GM12878 (cell line): ENCODE data around the gene PTGIS. TPM values are rescaled to one million over a fixed set of nuclear protein-coding genes. Genes with fewer than 3 reads are reported as not detected.

Experiments
- ATAC-seq: fragments of 200-7000 bp; cut with Tn5 transposase; 3 replicates; pipeline ENCODE4 v1.9.1; 2020; ENCODE audit warnings: mild to moderate bottlenecking, moderate library complexity
- BruUV-seq: library from RNA; stranded (reverse); fragments of 400-500 nt; replicated peaks from 2 replicates; lab custom pipeline; 2021; lab: Mats Ljungman, UMichigan
- CTCF ChIA-PET: fragments of 300-600 bp; sonication (Branson Sonifier 250); formaldehyde crosslinking; extraction: SDS; loops from one replicate; lab custom pipeline; 2021; ENCODE audit warnings: inconsistent platforms; lab: Yijun Ruan, JAX
- POLR2A ChIA-PET: fragments of 350-600 bp; formaldehyde crosslinking; extraction: SDS; loops from one replicate; lab custom pipeline; 2021; ENCODE audit warnings: inconsistent platforms; lab: Charles Lee
- RAD21 ChIA-PET: fragments of 300-600 bp; sonication (Branson Sonifier 250); formaldehyde crosslinking; loops from one replicate; lab custom pipeline; 2023; ENCODE audit warnings: antibody characterized with exemption; ENCODE audit not compliant: unreplicated experiment; lab: Charles Lee
- SMC1A ChIA-PET: fragments of 300-600 bp; sonication (Branson Sonifier 250); formaldehyde crosslinking; loops from one replicate; lab custom pipeline; 2023; ENCODE audit not compliant: unreplicated experiment, uncharacterized antibody; lab: Charles Lee
- DNase-seq: peaks from one replicate; pipeline ENCODE4 v3.0.0-alpha.2; 2011; ENCODE audit warnings: low read depth, low spot score
- FAIRE-seq: peaks from 3 replicates; lab custom pipeline; 2011; peaks lifted over from hg19 to GRCh38; lab: Jason Lieb, UNC
- H2AFZ ChIP-seq: 2 replicates; pipeline ENCODE4 v1.6.0; 2011; ENCODE audit warnings: low read depth, low read length, control low read depth; ENCODE audit not compliant: control insufficient read depth
- H3K27ac ChIP-seq: 2 replicates; pipeline ENCODE4 v1.5.1; 2011; ENCODE audit warnings: control low read depth; ENCODE audit not compliant: control insufficient read depth, insufficient read depth
- H3K27me3 ChIP-seq, 2 experiments: replicated peaks in 1 of 2; 2 replicates each; pipeline versions ENCODE4 v1.6.0 to v1.6.1; 2011; ENCODE audit warnings: low read length in 1 of 2; ENCODE audit not compliant: control insufficient read depth in 2 of 2, insufficient read depth in 2 of 2
- H3K36me3 ChIP-seq, 2 experiments: 2 replicates each; pipeline ENCODE4 v1.5.1; 2011; ENCODE audit warnings: low read length in 1 of 2; ENCODE audit not compliant: control insufficient read depth in 2 of 2, insufficient read depth in 2 of 2
- H3K4me1 ChIP-seq: 2 replicates; pipeline ENCODE4 v1.6.1; 2011; ENCODE audit warnings: mild to moderate bottlenecking, low read length, moderate library complexity, mixed read lengths; ENCODE audit not compliant: control insufficient read depth, insufficient read depth
- H3K4me2 ChIP-seq: 2 replicates; pipeline ENCODE4 v1.6.0; 2011; ENCODE audit warnings: control low read depth; ENCODE audit not compliant: control insufficient read depth, insufficient read depth
- H3K4me3 ChIP-seq: fragments of 200-600 bp; sonication (generic); 2 replicates; pipeline ENCODE4 v1.5.1; 2016
- H3K79me2 ChIP-seq: 2 replicates; pipeline ENCODE4 v1.6.0; 2011; ENCODE audit warnings: low read length; ENCODE audit not compliant: control insufficient read depth, insufficient read depth
- H3K9ac ChIP-seq: 2 replicates; pipeline ENCODE4 v1.8.0; 2011; ENCODE audit warnings: low read length, control low read depth, mixed read lengths; ENCODE audit not compliant: control insufficient read depth, insufficient read depth
- H3K9me3 ChIP-seq: replicated peaks from 3 replicates; pipeline ENCODE4 v1.5.1; 2011; ENCODE audit warnings: mild to moderate bottlenecking, low read length; ENCODE audit not compliant: control insufficient read depth, insufficient read depth
- H4K20me1 ChIP-seq: 2 replicates; pipeline ENCODE4 v1.6.0; 2011; ENCODE audit not compliant: control insufficient read depth, insufficient read depth
- CEBPB ChIP-seq, 2 experiments: fragments of 150-350 bp in 1 of 2; IDR thresholded peaks; 2 replicates each; pipeline ENCODE4 v1.6.1; 2012 to 2014; ENCODE audit warnings: low read depth in 2 of 2, low read length in 2 of 2, borderline replicate concordance in 1 of 2, inconsistent platforms in 1 of 2
- MLLT1 ChIP-seq: fragments of 450-650 bp; IDR thresholded peaks from 2 replicates; pipeline ENCODE4 v1.6.1; 2016; ENCODE audit warnings: mild to moderate bottlenecking
- NFIC ChIP-seq: IDR thresholded peaks from 2 replicates; pipeline ENCODE4 v1.6.1; 2012; ENCODE audit warnings: low read depth, mild to moderate bottlenecking, inconsistent platforms, low read length, moderate library complexity
- PML ChIP-seq: IDR thresholded peaks from 2 replicates; pipeline ENCODE4 v1.6.1; 2012; ENCODE audit warnings: low read length, inconsistent platforms
- POLR2AphosphoS2 ChIP-seq: IDR thresholded peaks from 2 replicates; pipeline ENCODE4 v1.6.1; 2011; ENCODE audit warnings: low read depth, mild to moderate bottlenecking, low read length, improper control_type of control experiment, moderate library complexity
- POU2F2 ChIP-seq: IDR thresholded peaks from 3 replicates; pipeline ENCODE4 v1.6.1; 2011; ENCODE audit warnings: low read depth, mild to moderate bottlenecking, low read length, borderline replicate concordance
- RCOR1 ChIP-seq: conservative IDR thresholded peaks from 2 replicates; pipeline ENCODE4 v1.6.1; 2012; ENCODE audit warnings: low read depth, low read length, improper control_type of control experiment
- SREBF2 ChIP-seq: IDR thresholded peaks from 2 replicates; pipeline ENCODE4 v1.6.1; 2012; ENCODE audit warnings: mild to moderate bottlenecking, low read length
- ZBTB11 ChIP-seq: fragments of 450-650 bp; formaldehyde crosslinking; IDR thresholded peaks from 2 replicates; pipeline ENCODE4 v1.5.0; 2022; ENCODE audit warnings: mild to moderate bottlenecking, missing genetic modification characterization
- WGBS: methylation state at CpG from one replicate; pipeline ENCODE4 v1.1.6; 2016; ENCODE audit warnings: low lambda C conversion rate; ENCODE audit not compliant: insufficient replicate concordance, insufficient coverage; ENCODE audit errors: missing lambda C conversion rate; 5-methylcytosine and 5-hydroxymethylcytosine counted together
- in situ Hi-C: fragments of 300-500 bp; cut with MboI; formaldehyde crosslinking; loops from 9 replicates; pipeline ENCODE4 v1.14.3; 2018; ENCODE audit warnings: mixed read lengths
- intact Hi-C: fragments of 100-400 bp; cut with micrococcal nuclease; formaldehyde crosslinking; loops from one replicate; pipeline ENCODE4 v1.14.2; 2022; ENCODE audit not compliant: unreplicated experiment
- polyA plus RNA-seq, 11 experiments: library from polyadenylated mRNA; depleted of rRNA in 4 of 11; unstranded in 6 of 11; stranded (reverse) in 5 of 11; fragments of >200 nt; fragmentation: Nextera tagmentation in 4 of 11; fragmentation: Illumina TruSeq in 1 of 11; extraction: Ambion mirVana in 4 of 11; extraction: Trizol in 1 of 11; gene quantifications; 1 replicate in 1 of 11; 2 replicates in 10 of 11; pipeline versions ENCODE4 v1.2.1 to v1.2.3, GENCODE V29; 2011 to 2016; ENCODE audit warnings: inconsistent platforms in 2 of 11, missing spikeins in 2 of 11, low read depth in 1 of 11
- total RNA-seq, 4 experiments: library from RNA; depleted of rRNA in 3 of 4; stranded (reverse); fragments of >200 nt in 3 of 4; fragmentation: Illumina TruSeq in 1 of 4; extraction: Trizol in 1 of 4; gene quantifications; 2 replicates each; pipeline versions ENCODE4 v1.2.1 to v1.2.3, GENCODE V29; 2013 to 2021
- TF ChIP-seq, protein P1 (sequence below): fragments of 450-650 bp; IDR thresholded peaks from 2 replicates; pipeline ENCODE4 v1.6.1; 2017; ENCODE audit warnings: mild to moderate bottlenecking, low read depth, inconsistent platforms; ENCODE audit not compliant: poor library complexity, severe bottlenecking
- TF ChIP-seq, protein P2 (sequence below): IDR thresholded peaks from 2 replicates; pipeline ENCODE4 v1.6.1; 2012; ENCODE audit warnings: mild to moderate bottlenecking, low read depth, low read length

Gene PTGIS
- total and polyA plus RNA-seq, 10 of the 15 experiments (the other 5 are each of a cell fraction or from before 2014, with no cell fraction given), result 0.10 TPM; not detected in 9

DNA sequence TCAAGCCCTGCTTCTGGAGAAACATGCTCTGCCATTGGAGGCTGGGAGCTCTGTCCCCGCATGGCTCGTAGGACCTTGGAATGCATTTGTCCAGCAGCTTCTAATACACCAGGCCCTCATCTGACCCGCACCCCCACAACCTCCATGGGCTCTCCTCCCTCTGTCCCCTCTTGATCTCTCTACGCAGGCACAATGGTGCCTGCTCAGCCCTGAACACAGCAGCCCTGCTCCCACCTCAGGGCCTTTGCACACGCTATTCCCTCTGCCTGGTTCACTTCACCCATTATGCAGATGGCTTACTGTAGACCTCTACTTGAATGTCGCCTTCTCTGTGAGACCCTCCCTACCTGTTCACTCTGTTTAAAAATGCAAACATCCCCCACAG is 27.0 kb upstream of the PTGIS start (continued):
- TF ChIP-seq ZBTB11 (CRISPR knock-in tag), result no peak
- TF ChIP-seq, protein P1, sequence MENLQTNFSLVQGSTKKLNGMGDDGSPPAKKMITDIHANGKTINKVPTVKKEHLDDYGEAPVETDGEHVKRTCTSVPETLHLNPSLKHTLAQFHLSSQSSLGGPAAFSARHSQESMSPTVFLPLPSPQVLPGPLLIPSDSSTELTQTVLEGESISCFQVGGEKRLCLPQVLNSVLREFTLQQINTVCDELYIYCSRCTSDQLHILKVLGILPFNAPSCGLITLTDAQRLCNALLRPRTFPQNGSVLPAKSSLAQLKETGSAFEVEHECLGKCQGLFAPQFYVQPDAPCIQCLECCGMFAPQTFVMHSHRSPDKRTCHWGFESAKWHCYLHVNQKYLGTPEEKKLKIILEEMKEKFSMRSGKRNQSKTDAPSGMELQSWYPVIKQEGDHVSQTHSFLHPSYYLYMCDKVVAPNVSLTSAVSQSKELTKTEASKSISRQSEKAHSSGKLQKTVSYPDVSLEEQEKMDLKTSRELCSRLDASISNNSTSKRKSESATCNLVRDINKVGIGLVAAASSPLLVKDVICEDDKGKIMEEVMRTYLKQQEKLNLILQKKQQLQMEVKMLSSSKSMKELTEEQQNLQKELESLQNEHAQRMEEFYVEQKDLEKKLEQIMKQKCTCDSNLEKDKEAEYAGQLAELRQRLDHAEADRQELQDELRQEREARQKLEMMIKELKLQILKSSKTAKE, result no peak
- TF ChIP-seq RCOR1, result no peak
- no peak for TF ChIP-seq PML
- TF ChIP-seq POLR2AphosphoS2, result no peak

DNA sequence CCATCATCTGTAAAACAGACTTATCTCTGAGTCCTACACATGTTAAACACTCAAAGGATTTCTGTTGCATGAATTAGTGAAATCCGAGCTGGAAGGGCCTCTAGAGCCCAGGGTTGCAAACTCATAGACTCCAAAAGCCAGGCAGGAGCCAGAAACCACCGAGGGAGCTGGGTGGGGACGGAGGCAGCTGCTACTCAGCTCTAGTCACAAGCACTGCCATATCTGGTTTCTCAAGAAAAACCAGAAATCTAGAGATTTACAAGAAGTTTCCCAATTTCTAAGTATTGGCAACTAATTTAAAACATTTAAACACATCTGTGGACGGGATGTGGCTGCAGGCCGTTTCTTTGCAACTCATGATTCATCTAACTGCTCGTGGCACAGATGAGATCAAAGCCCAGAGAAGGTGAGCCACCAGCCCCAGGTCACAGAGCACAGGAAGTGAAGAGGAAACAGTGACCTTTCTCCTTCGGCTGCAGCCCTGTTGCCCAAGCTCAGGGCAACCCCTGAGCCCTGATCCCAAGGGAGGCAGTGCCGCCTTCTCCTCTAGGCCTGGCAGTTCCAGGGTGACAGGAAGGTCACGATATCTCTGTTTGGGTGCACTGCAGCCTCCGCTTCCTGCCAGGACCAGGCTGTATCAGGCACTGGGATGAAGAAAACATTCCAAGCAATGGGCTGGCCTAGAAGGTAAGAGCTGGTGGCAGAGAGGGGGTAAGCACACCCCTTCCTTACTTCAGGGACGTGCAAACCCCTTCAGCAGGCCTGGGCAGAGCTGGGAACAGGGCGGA is 26.4 kb upstream of the PTGIS start:
- ChIA-PET SMC1A (no interaction called here), POLR2A (no interaction called here), CTCF (no interaction called here), RAD21 (no interaction called here)
- H3K9ac ChIP-seq, result no peak overlapping the region
- DNase-seq, result no peak
- H2AFZ ChIP-seq, result no peak overlapping the region
- no peak overlapping the region for H3K27ac ChIP-seq
- FAIRE-seq, result no peak
- in situ Hi-C loops (no loop called here), intact Hi-C loops (no loop called here)
- no peaks in the 10 kb centered on the region for H4K20me1 ChIP-seq
- H3K4me1 ChIP-seq, result peaks cover 21% of the 10 kb centered on the region
- no TSS peak for BruUV-seq
- peaks cover 6% of the 10 kb centered on the region; the same call in 2 of the 3 replicates for H3K9me3 ChIP-seq
- H3K27me3 ChIP-seq, result no peaks in the 10 kb centered on the region; a peak in 2 of 4 replicates
- no peaks in the 10 kb centered on the region for H3K79me2 ChIP-seq
- no peak overlapping the region for H3K4me2 ChIP-seq
- no peak for ATAC-seq
- no peak overlapping the region for H3K4me3 ChIP-seq
- 24% methylated on average over 12 of the region's 12 CpGs for WGBS
- no peaks in the 10 kb centered on the region for H3K36me3 ChIP-seq
- TF ChIP-seq POU2F2 (no peak), CEBPB (IDR thresholded peaks at IDR 0.05; ENCODE audit: borderline replicate concordance in 1 of 2, low read depth in 2 of 2, low read length in 2 of 2) (no peak), NFIC (no peak), SREBF2 (no peak), MLLT1 (no peak)
- TF ChIP-seq, protein P2, sequence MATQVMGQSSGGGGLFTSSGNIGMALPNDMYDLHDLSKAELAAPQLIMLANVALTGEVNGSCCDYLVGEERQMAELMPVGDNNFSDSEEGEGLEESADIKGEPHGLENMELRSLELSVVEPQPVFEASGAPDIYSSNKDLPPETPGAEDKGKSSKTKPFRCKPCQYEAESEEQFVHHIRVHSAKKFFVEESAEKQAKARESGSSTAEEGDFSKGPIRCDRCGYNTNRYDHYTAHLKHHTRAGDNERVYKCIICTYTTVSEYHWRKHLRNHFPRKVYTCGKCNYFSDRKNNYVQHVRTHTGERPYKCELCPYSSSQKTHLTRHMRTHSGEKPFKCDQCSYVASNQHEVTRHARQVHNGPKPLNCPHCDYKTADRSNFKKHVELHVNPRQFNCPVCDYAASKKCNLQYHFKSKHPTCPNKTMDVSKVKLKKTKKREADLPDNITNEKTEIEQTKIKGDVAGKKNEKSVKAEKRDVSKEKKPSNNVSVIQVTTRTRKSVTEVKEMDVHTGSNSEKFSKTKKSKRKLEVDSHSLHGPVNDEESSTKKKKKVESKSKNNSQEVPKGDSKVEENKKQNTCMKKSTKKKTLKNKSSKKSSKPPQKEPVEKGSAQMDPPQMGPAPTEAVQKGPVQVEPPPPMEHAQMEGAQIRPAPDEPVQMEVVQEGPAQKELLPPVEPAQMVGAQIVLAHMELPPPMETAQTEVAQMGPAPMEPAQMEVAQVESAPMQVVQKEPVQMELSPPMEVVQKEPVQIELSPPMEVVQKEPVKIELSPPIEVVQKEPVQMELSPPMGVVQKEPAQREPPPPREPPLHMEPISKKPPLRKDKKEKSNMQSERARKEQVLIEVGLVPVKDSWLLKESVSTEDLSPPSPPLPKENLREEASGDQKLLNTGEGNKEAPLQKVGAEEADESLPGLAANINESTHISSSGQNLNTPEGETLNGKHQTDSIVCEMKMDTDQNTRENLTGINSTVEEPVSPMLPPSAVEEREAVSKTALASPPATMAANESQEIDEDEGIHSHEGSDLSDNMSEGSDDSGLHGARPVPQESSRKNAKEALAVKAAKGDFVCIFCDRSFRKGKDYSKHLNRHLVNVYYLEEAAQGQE, result no peak
